IMR-90 (cell line): ENCODE results near the gene LRP1B. TPM values are rescaled to one million over a fixed set of nuclear protein-coding genes. Genes with fewer than 3 reads are reported as not detected.

ENCODE experiments used
- ATAC-seq: fragments of 200-7000 bp; cut with Tn5 transposase; 2 replicates; pipeline ENCODE4 v1.9.1; 2020; ENCODE audit warnings: low read depth, mild to moderate bottlenecking, moderate library complexity
- BruUV-seq: library from RNA; stranded (reverse); fragments of 400-500 nt; replicated peaks from 2 replicates; lab custom pipeline; 2021; lab: Mats Ljungman, UMichigan
- CTCF ChIA-PET: fragments of 300-600 bp; formaldehyde crosslinking; extraction: SDS; loops from one replicate; lab custom pipeline; 2021; ENCODE audit warnings: antibody characterized with exemption; lab: Yijun Ruan, JAX
- POLR2A ChIA-PET: fragments of 300-600 bp; sonication (Branson Sonifier 250); formaldehyde crosslinking; loops from one replicate; lab custom pipeline; 2022; ENCODE audit warnings: antibody characterized with exemption; ENCODE audit not compliant: unreplicated experiment; lab: Charles Lee
- DNase-seq: peaks from one replicate; pipeline ENCODE4 v3.0.0; 2013
- H2AFZ ChIP-seq: replicated peaks from 2 replicates; pipeline ENCODE3; 2013; ENCODE audit warnings: low read length, mild to moderate bottlenecking; ENCODE audit not compliant: poor library complexity
- H2AK5ac ChIP-seq: 2 replicates; pipeline ENCODE4 v1.6.1; 2013; ENCODE audit warnings: low read depth, low read length, inconsistent platforms
- H2AK9ac ChIP-seq: replicated peaks from 2 replicates; pipeline ENCODE3; 2013; ENCODE audit warnings: mild to moderate bottlenecking, low read depth, low read length, moderate library complexity; ENCODE audit not compliant: poor library complexity
- H2BK120ac ChIP-seq: 2 replicates; pipeline ENCODE4 v1.6.1; 2013; ENCODE audit warnings: low read depth, low read length, inconsistent platforms
- H2BK15ac ChIP-seq: 3 replicates; pipeline ENCODE4 v1.6.1; 2013; ENCODE audit warnings: low read depth, low read length, inconsistent platforms
- H2BK20ac ChIP-seq: 2 replicates; pipeline ENCODE4 v1.6.1; 2013; ENCODE audit warnings: low read depth, mild to moderate bottlenecking, inconsistent platforms, low read length, moderate library complexity
- H2BK5ac ChIP-seq: 2 replicates; pipeline ENCODE4 v1.6.1; 2013; ENCODE audit warnings: mild to moderate bottlenecking, low read depth, low read length, inconsistent platforms; ENCODE audit not compliant: poor library complexity, severe bottlenecking
- H3K14ac ChIP-seq: replicated peaks from 2 replicates; pipeline ENCODE4 v1.6.1; 2013; ENCODE audit warnings: low read depth, low read length, inconsistent platforms
- H3K18ac ChIP-seq: 2 replicates; pipeline ENCODE4 v1.6.1; 2013; ENCODE audit warnings: low read depth, low read length, control low read depth
- H3K23ac ChIP-seq: 2 replicates; pipeline ENCODE4 v1.6.1; 2013; ENCODE audit warnings: low read depth, low read length, inconsistent platforms
- H3K27ac ChIP-seq: 2 replicates; pipeline ENCODE4 v1.5.1; 2013; ENCODE audit warnings: mild to moderate bottlenecking, control low read depth, low read length; ENCODE audit not compliant: insufficient read depth
- H3K27me3 ChIP-seq: 2 replicates; pipeline ENCODE4 v1.6.1; 2013; ENCODE audit warnings: low read length; ENCODE audit not compliant: control insufficient read depth, insufficient read depth
- H3K36me3 ChIP-seq: 2 replicates; pipeline ENCODE4 v1.6.1; 2013; ENCODE audit warnings: low read length, mixed read lengths; ENCODE audit not compliant: control insufficient read depth, insufficient read depth
- H3K4ac ChIP-seq: 2 replicates; pipeline ENCODE4 v1.6.1; 2013; ENCODE audit warnings: low read depth, low read length, inconsistent platforms
- H3K4me1 ChIP-seq: 2 replicates; pipeline ENCODE4 v1.6.1; 2013; ENCODE audit warnings: low read length, mixed read lengths; ENCODE audit not compliant: control insufficient read depth, insufficient read depth
- H3K4me2 ChIP-seq: 2 replicates; pipeline ENCODE4 v1.6.1; 2013; ENCODE audit warnings: low read depth, mild to moderate bottlenecking, control low read depth, low read length, moderate library complexity
- H3K4me3 ChIP-seq: 2 replicates; pipeline ENCODE4 v1.5.1; 2013; ENCODE audit warnings: low read depth, mild to moderate bottlenecking, control low read depth, low read length, moderate library complexity; ENCODE audit not compliant: insufficient read depth
- H3K56ac ChIP-seq: 2 replicates; pipeline ENCODE4 v1.6.1; 2013; ENCODE audit warnings: low read length, inconsistent platforms; ENCODE audit not compliant: insufficient read depth; ENCODE audit errors: extremely low read depth
- H3K79me1 ChIP-seq, 2 experiments: 2 replicates each; pipeline ENCODE4 v1.6.1; 2013; ENCODE audit warnings: low read length in 2 of 2, inconsistent platforms in 1 of 2, low read depth in 1 of 2
- H3K9ac ChIP-seq: 2 replicates; pipeline ENCODE4 v1.6.1; 2013; ENCODE audit warnings: low read depth, low read length, control low read depth
- H3K9me1 ChIP-seq: 2 replicates; pipeline ENCODE4 v1.6.1; 2013; ENCODE audit warnings: low read length, inconsistent platforms; ENCODE audit not compliant: insufficient read depth
- H3K9me3 ChIP-seq: 2 replicates; pipeline ENCODE4 v1.6.1; 2013; ENCODE audit warnings: low read length; ENCODE audit not compliant: control insufficient read depth, insufficient read depth
- H4K20me1 ChIP-seq: 2 replicates; pipeline ENCODE4 v1.6.1; 2013; ENCODE audit warnings: low read length, inconsistent platforms; ENCODE audit not compliant: insufficient read depth
- H4K5ac ChIP-seq: 2 replicates; pipeline ENCODE4 v1.6.1; 2013; ENCODE audit warnings: mild to moderate bottlenecking, low read depth, low read length, control low read depth
- H4K8ac ChIP-seq, 2 experiments: 2 replicates each; pipeline ENCODE4 v1.6.1; 2013; ENCODE audit warnings: low read depth in 2 of 2, low read length in 2 of 2, control low read depth in 1 of 2, inconsistent platforms in 1 of 2
- H4K91ac ChIP-seq: 2 replicates; pipeline ENCODE4 v1.6.1; 2013; ENCODE audit warnings: low read depth, low read length, inconsistent platforms; ENCODE audit not compliant: insufficient read depth
- CEBPB ChIP-seq: IDR thresholded peaks from 2 replicates; pipeline ENCODE4 v1.6.1; 2012; ENCODE audit warnings: low read depth, low read length, improper control_type of control experiment
- MXI1 ChIP-seq: IDR thresholded peaks from 2 replicates; pipeline ENCODE4 v1.6.1; 2012; ENCODE audit warnings: low read depth, mild to moderate bottlenecking, low read length, moderate library complexity, borderline replicate concordance
- NFE2L2 ChIP-seq: fragments of 150-350 bp; IDR thresholded peaks from 2 replicates; pipeline ENCODE4 v1.6.1; 2016; ENCODE audit warnings: low read depth, mild to moderate bottlenecking, low read length
- WGBS, 2 experiments: methylation state at CpG; one replicate each; pipeline versions ENCODE4 v1.1.5 to v1.1.7; 2013; ENCODE audit warnings: missing lambda C conversion rate in 2 of 2; ENCODE audit not compliant: insufficient read length in 1 of 2; ENCODE audit errors: extremely low coverage in 2 of 2; 5-methylcytosine and 5-hydroxymethylcytosine counted together
- dilution Hi-C: fragments of 300-500 bp; cut with HindIII; formaldehyde crosslinking; loops from one replicate; pipeline ENCODE4 v1.14.3; 2018; ENCODE audit warnings: low sequenced_read_pairs; ENCODE audit not compliant: unreplicated experiment
- in situ Hi-C: fragments of 300-500 bp; cut with MboI; formaldehyde crosslinking; loops from 3 replicates; pipeline ENCODE4 v1.14.3; 2019; ENCODE audit warnings: low sequenced_read_pairs, inconsistent platforms, mixed read lengths
- intact Hi-C: fragments of 100-400 bp; cut with micrococcal nuclease; formaldehyde crosslinking; loops from 2 replicates; pipeline ENCODE4 v1.10.0; 2022
- polyA plus RNA-seq, 3 experiments: library from polyadenylated mRNA; depleted of rRNA; stranded (reverse); fragments of >200 nt; gene quantifications; 2 replicates each; pipeline ENCODE4 v1.2.3, GENCODE V29; 2012; ENCODE audit warnings: low replicate concordance in 1 of 3
- total RNA-seq: library from RNA; depleted of rRNA; stranded (reverse); fragments of >200 nt; gene quantifications from 2 replicates; pipeline ENCODE4 v1.2.3, GENCODE V29; 2012

The LRP1B gene
- total and polyA plus RNA-seq, 2 of the 4 experiments (the other 2 are of a cell fraction) = under 0.01 to 0.02 TPM

- POLR2A ChIA-PET = no interaction called here
Measured at GRCh38 chr2:141741652-141742051, 389.2 kb downstream of the LRP1B start.

More at GRCh38 chr2:141741652-141742051, 389.2 kb downstream of the LRP1B start:
- H4K5ac ChIP-seq = no peak overlapping the region
- no peaks in the 10 kb centered on the region for H3K27me3 ChIP-seq
- H3K4me1 ChIP-seq = no peaks in the 10 kb centered on the region
- no peak overlapping the region for H3K4ac ChIP-seq
- no peak for DNase-seq
- no peak overlapping the region for H2AK9ac ChIP-seq
- H3K14ac ChIP-seq = no peak overlapping the region
- no peak overlapping the region for H3K56ac ChIP-seq
- no peaks in the 10 kb centered on the region for H3K9me1 ChIP-seq
- H3K9ac ChIP-seq = no peak overlapping the region
- dilution Hi-C loops = no loop called here
- H3K79me1 ChIP-seq = no peaks in the 10 kb centered on the region
- no peaks in the 10 kb centered on the region for H4K20me1 ChIP-seq
- no peak overlapping the region for H3K27ac ChIP-seq
- CTCF ChIA-PET = interaction anchor here (0.7 kb wide), 1 partner anchor 698 kb away, joined by 4 read pairs; no protein-coding TSS in a partner anchor
- WGBS, 2 experiments = no CpG with 5 or more reads among the region's 3 CpGs
- no peaks in the 10 kb centered on the region for H3K36me3 ChIP-seq
- no peak overlapping the region for H2BK15ac ChIP-seq
- no peak overlapping the region for H2BK20ac ChIP-seq
- no peak overlapping the region for H3K4me2 ChIP-seq
- H4K91ac ChIP-seq = no peak overlapping the region
- no peak overlapping the region for H3K4me3 ChIP-seq
- H2BK120ac ChIP-seq = no peak overlapping the region
- intact Hi-C loops = no loop called here
- no TSS peak for BruUV-seq
- no peak overlapping the region for H2BK5ac ChIP-seq
- ATAC-seq = no peak
- no peak overlapping the region for H2AK5ac ChIP-seq
- no peak overlapping the region for H2AFZ ChIP-seq
- no peaks in the 10 kb centered on the region; the same call in 1 of the 2 replicates for H3K9me3 ChIP-seq
- in situ Hi-C loops = no loop called here
- no peak overlapping the region for H3K23ac ChIP-seq
- TF ChIP-seq CEBPB (peak; percentile 89), NFE2L2 (no peak), MXI1 (no peak)
- no peak overlapping the region for H4K8ac ChIP-seq
- no peak overlapping the region for H3K18ac ChIP-seq
